B cell (primary cell): ENCODE results near the gene TRAFD1. TPM values are rescaled to one million over a fixed set of nuclear protein-coding genes. Genes with fewer than 3 reads are reported as not detected.
A peak's percentile ranks its signal among the peaks of the same experiment; 100 is the strongest.

Experiments
- ATAC-seq: fragments of 200-7000 bp; cut with Tn5 transposase; one replicate; pipeline ENCODE4 v1.10.0; 2021; ENCODE audit warnings: low read depth, mild to moderate bottlenecking, moderate number of reproducible peaks, moderate library complexity
- CTCF ChIA-PET: fragments of 350-600 bp; sonication (Branson Sonifier 250); formaldehyde crosslinking; loops from one replicate; lab custom pipeline; 2021; ENCODE audit warnings: antibody characterized with exemption, inconsistent platforms; lab: Charles Lee
- POLR2A ChIA-PET: fragments of 350-600 bp; sonication (Branson Sonifier 250); formaldehyde crosslinking; loops from one replicate; lab custom pipeline; 2021; ENCODE audit warnings: antibody characterized with exemption; lab: Charles Lee
- DNase-seq: peaks from one replicate; pipeline ENCODE4 v3.0.0; 2013
- H2AFZ ChIP-seq: 2 replicates; pipeline ENCODE4 v1.6.1; 2012; ENCODE audit warnings: mild to moderate bottlenecking, low read depth, low read length; ENCODE audit not compliant: insufficient read depth, poor library complexity, severe bottlenecking
- H3K27ac ChIP-seq, 2 donors: 1 replicate in 1 of 2; 2 replicates in 1 of 2; pipeline ENCODE4 v1.5.1; 2012 to 2013; ENCODE audit warnings: low read length in 2 of 2, mild to moderate bottlenecking in 2 of 2, moderate library complexity in 1 of 2
- H3K27me3 ChIP-seq, 4 experiments: fragments of 200-600 bp in 1 of 4; sonication (generic) in 1 of 4; replicated peaks in 1 of 4; 1 replicate in 2 of 4; 2 replicates in 2 of 4; pipeline versions ENCODE4 v1.6.1 to v1.7.0; 2013 to 2016; ENCODE audit warnings: low read length in 3 of 4, mild to moderate bottlenecking in 2 of 4, mixed read lengths in 1 of 4, moderate library complexity in 1 of 4; ENCODE audit not compliant: insufficient read depth in 4 of 4, control insufficient read depth in 3 of 4; ENCODE audit errors: control extremely low read depth in 1 of 4
- H3K36me3 ChIP-seq, 2 experiments: replicated peaks in 1 of 2; 1 replicate in 1 of 2; 2 replicates in 1 of 2; pipeline versions ENCODE4 v1.6.1 to v1.7.1; 2013; ENCODE audit warnings: low read length in 1 of 2; ENCODE audit not compliant: insufficient read depth in 2 of 2, control insufficient read depth in 1 of 2; ENCODE audit errors: control extremely low read depth in 1 of 2, extremely low read depth in 1 of 2
- H3K4me1 ChIP-seq, 2 donors: fragments of 200-600 bp in 1 of 2; sonication (generic) in 1 of 2; 1 replicate in 1 of 2; 2 replicates in 1 of 2; pipeline versions ENCODE4 v1.5.1 to v1.6.1; 2013 to 2017; ENCODE audit warnings: low read length in 2 of 2; ENCODE audit not compliant: control insufficient read depth in 2 of 2, insufficient read depth in 2 of 2
- H3K4me2 ChIP-seq: replicated peaks from 2 replicates; pipeline ENCODE3; 2012; ENCODE audit warnings: mild to moderate bottlenecking, low read depth, low read length; ENCODE audit not compliant: poor library complexity, severe bottlenecking
- H3K4me3 ChIP-seq, 5 experiments: fragments of 200-600 bp in 1 of 5; sonication (generic) in 1 of 5; 1 replicate in 3 of 5; 2 replicates in 2 of 5; pipeline versions ENCODE4 v1.5.1 to v1.7.0; 2011 to 2016; ENCODE audit warnings: low read length in 4 of 5, mild to moderate bottlenecking in 4 of 5, low read depth in 2 of 5, control low read depth in 1 of 5, moderate library complexity in 1 of 5; ENCODE audit not compliant: insufficient read depth in 1 of 5; ENCODE audit errors: control extremely low read depth in 1 of 5, extremely low read depth in 1 of 5
- H3K79me2 ChIP-seq: fragments of 200-600 bp; sonication (generic); one replicate; pipeline ENCODE4 v1.6.0; 2016; ENCODE audit warnings: low read length; ENCODE audit not compliant: control insufficient read depth, insufficient read depth
- H3K9ac ChIP-seq: fragments of 200-600 bp; sonication (generic); 2 replicates; pipeline ENCODE4 v1.6.1; 2017; ENCODE audit warnings: mild to moderate bottlenecking, low read length, moderate library complexity
- H3K9me3 ChIP-seq, 3 donors: one replicate each; pipeline versions ENCODE4 v1.6.1 to v1.7.1; 2013; ENCODE audit warnings: low read length in 2 of 3; ENCODE audit not compliant: control insufficient read depth in 2 of 3, insufficient read depth in 1 of 3; ENCODE audit errors: control extremely low read depth in 1 of 3
- H4K20me1 ChIP-seq: 2 replicates; pipeline ENCODE4 v1.6.0; 2012; ENCODE audit warnings: mild to moderate bottlenecking, low read length; ENCODE audit not compliant: insufficient read depth, control insufficient read depth, poor library complexity, severe bottlenecking
- H3K27ac Mint-ChIP-seq: one replicate; pipeline ENCODE4 v1.8.0; 2021; ENCODE audit warnings: mixed read lengths
- H3K27me3 Mint-ChIP-seq: one replicate; pipeline ENCODE4 v1.8.0; 2021; ENCODE audit warnings: mixed read lengths
- H3K4me1 Mint-ChIP-seq: one replicate; pipeline ENCODE4 v1.8.0; 2021; ENCODE audit warnings: mixed read lengths
- H3K4me3 Mint-ChIP-seq: one replicate; pipeline ENCODE4 v1.8.0; 2021; ENCODE audit warnings: mixed read lengths
- H3K9me3 Mint-ChIP-seq: one replicate; pipeline ENCODE4 v1.8.0; 2022; ENCODE audit warnings: mixed read lengths; ENCODE audit not compliant: insufficient read depth
- EZH2 ChIP-seq: IDR thresholded peaks from 2 replicates; pipeline ENCODE4 v1.6.1; 2012; ENCODE audit warnings: borderline replicate concordance, low read depth, mild to moderate bottlenecking, moderate library complexity, low read length; ENCODE audit not compliant: insufficient read depth, poor library complexity, severe bottlenecking
- WGBS: methylation state at CpG from one replicate; pipeline ENCODE4 v1.1.5; 2013; ENCODE audit warnings: missing lambda C conversion rate; ENCODE audit not compliant: insufficient coverage; 5-methylcytosine and 5-hydroxymethylcytosine counted together
- intact Hi-C: fragments of 100-400 bp; cut with micrococcal nuclease; formaldehyde crosslinking; loops from one replicate; pipeline ENCODE4 v1.10.0; 2022
- polyA plus RNA-seq: library from polyadenylated mRNA; depleted of rRNA; stranded (reverse); fragments of >200 nt; gene quantifications from 2 replicates; pipeline ENCODE4 v1.2.3, GENCODE V29; 2012
- total RNA-seq, 2 donors: library from RNA; stranded (reverse); fragments of 120-200 nt in 1 of 2; gene quantifications; 1 replicate in 1 of 2; 2 replicates in 1 of 2; pipeline versions ENCODE4 v1.2.3 to v1.2.4, GENCODE V29; 2013 to 2022
- TF ChIP-seq, protein P1 (sequence below): fragments of 200-600 bp; IDR thresholded peaks from one replicate; pipeline ENCODE4 v1.8.0; 2022; ENCODE audit warnings: antibody characterized with exemption, mild to moderate bottlenecking

Gene TRAFD1
- total and polyA plus RNA-seq, 2 donors (not counting 1 experiment from before 2014, with no cell fraction given): 30.9 to 37.7 TPM

GRCh38 chr12:112148031-112148513, 22.7 kb downstream of the TRAFD1 start:
- H3K9me3 ChIP-seq: no peaks in the 10 kb centered on the region
- no peak overlapping the region for H3K27ac Mint-ChIP-seq
- no peaks in the 10 kb centered on the region for H3K27me3 Mint-ChIP-seq
- DNase-seq: no peak
- TF ChIP-seq EZH2: no peak
- TF ChIP-seq, protein P1, sequence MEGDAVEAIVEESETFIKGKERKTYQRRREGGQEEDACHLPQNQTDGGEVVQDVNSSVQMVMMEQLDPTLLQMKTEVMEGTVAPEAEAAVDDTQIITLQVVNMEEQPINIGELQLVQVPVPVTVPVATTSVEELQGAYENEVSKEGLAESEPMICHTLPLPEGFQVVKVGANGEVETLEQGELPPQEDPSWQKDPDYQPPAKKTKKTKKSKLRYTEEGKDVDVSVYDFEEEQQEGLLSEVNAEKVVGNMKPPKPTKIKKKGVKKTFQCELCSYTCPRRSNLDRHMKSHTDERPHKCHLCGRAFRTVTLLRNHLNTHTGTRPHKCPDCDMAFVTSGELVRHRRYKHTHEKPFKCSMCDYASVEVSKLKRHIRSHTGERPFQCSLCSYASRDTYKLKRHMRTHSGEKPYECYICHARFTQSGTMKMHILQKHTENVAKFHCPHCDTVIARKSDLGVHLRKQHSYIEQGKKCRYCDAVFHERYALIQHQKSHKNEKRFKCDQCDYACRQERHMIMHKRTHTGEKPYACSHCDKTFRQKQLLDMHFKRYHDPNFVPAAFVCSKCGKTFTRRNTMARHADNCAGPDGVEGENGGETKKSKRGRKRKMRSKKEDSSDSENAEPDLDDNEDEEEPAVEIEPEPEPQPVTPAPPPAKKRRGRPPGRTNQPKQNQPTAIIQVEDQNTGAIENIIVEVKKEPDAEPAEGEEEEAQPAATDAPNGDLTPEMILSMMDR: no peak
- H3K4me1 Mint-ChIP-seq: peaks cover 24% of the 10 kb centered on the region
- H3K79me2 ChIP-seq: peaks cover 7% of the 10 kb centered on the region
- 96% methylated on average over 2 of the region's 3 CpGs for WGBS
- H3K9ac ChIP-seq: no peak overlapping the region
- H2AFZ ChIP-seq: no peak overlapping the region
- H3K4me2 ChIP-seq: no peak overlapping the region
- no peak for ATAC-seq
- peaks cover 9 to 24% of the 10 kb centered on the region in 2 donors for H3K4me1 ChIP-seq
- H3K4me3 ChIP-seq: no peak overlapping the region
- intact Hi-C loops: no loop called here
- no peak overlapping the region for H3K4me3 Mint-ChIP-seq
- H3K36me3 ChIP-seq: peaks cover 6 to 76% of the 10 kb centered on the region in 2 experiments
- H3K27ac ChIP-seq: peak overlapping the region in 1 of 2 donors; percentile 39
- no peaks in the 10 kb centered on the region for H4K20me1 ChIP-seq
- no peaks in the 10 kb centered on the region for H3K9me3 Mint-ChIP-seq
- H3K27me3 ChIP-seq: no peaks in the 10 kb centered on the region
- ChIA-PET POLR2A (no interaction called here), CTCF (no interaction called here)

- no peak overlapping the region for H3K4me3 ChIP-seq
- H3K27ac Mint-ChIP-seq: no peak overlapping the region
- no peak for TF ChIP-seq EZH2
- TF ChIP-seq, protein P1: no peak
- ATAC-seq: no peak
- CTCF ChIA-PET: no interaction called here
- H3K36me3 ChIP-seq: peaks cover 6 to 79% of the 10 kb centered on the region in 2 experiments
- no peak overlapping the region for H3K4me2 ChIP-seq
- H3K27me3 ChIP-seq: no peaks in the 10 kb centered on the region
- peaks cover 23% of the 10 kb centered on the region for H3K4me1 Mint-ChIP-seq
- H3K9me3 ChIP-seq: peaks cover 0 to 4% (median 0%) of the 10 kb centered on the region in 3 donors
- H3K4me1 ChIP-seq: peaks cover 7 to 22% of the 10 kb centered on the region in 2 donors
- no peaks in the 10 kb centered on the region for H4K20me1 ChIP-seq
- no peak overlapping the region for H3K9ac ChIP-seq
- no peaks in the 10 kb centered on the region for H3K79me2 ChIP-seq
- intact Hi-C loops: no loop called here
- H3K27me3 Mint-ChIP-seq: no peaks in the 10 kb centered on the region
- DNase-seq: no peak
- H3K4me3 Mint-ChIP-seq: no peak overlapping the region
- no peak overlapping the region for H2AFZ ChIP-seq
- no peak overlapping the region for H3K27ac ChIP-seq
- POLR2A ChIA-PET: no interaction called here
- H3K9me3 Mint-ChIP-seq: no peaks in the 10 kb centered on the region
- WGBS: 92% methylated on average over 5 of the region's 5 CpGs
Observed at GRCh38 chr12:112149596-112149995, 24.2 kb downstream of the TRAFD1 start.
